ENCODE data around the gene GRID1. TPM values are rescaled to one million over a fixed set of nuclear protein-coding genes. Genes with fewer than 3 reads are reported as not detected.

Gene GRID1
- total RNA-seq, 4 donors from 2014 or later: 0.88 to 7.3 (median 4.1) TPM

- Histone ChIP-seq H3K36me3 (no peaks in the 10 kb centered on the region), H3K4me1 (no peaks in the 10 kb centered on the region), H3K4me3 (no peak overlapping the region), H3K9me3 (no peaks in the 10 kb centered on the region), H3K27me3 (no peaks in the 10 kb centered on the region), H3K27ac (no peak overlapping the region)
- intact Hi-C loops (cut with DNase I; ENCODE audit: low total_unique reads): no loop called here
- DNase-seq: no peak
- TF ChIP-seq CTCF (IDR thresholded peaks at IDR 0.05): no peak
- TF ChIP-seq POLR2A (IDR thresholded peaks at IDR 0.05): no peak
Observed at GRCh38 chr10:85764108-85764507, 602.5 kb downstream of the GRID1 start.

GRCh38 chr10:85761906-85762445 lies 604.6 kb downstream of the GRID1 start:
- Histone ChIP-seq H3K36me3 (no peaks in the 10 kb centered on the region), H3K9me3 (no peaks in the 10 kb centered on the region), H3K4me3 (no peak overlapping the region), H3K27me3 (no peaks in the 10 kb centered on the region), H3K4me1 (no peaks in the 10 kb centered on the region), H3K27ac (no peak overlapping the region)
- no peak for DNase-seq
- TF ChIP-seq CTCF (IDR thresholded peaks at IDR 0.05) (no peak), POLR2A (IDR thresholded peaks at IDR 0.05) (no peak)
- intact Hi-C loops (cut with DNase I; ENCODE audit: low total_unique reads): no loop called here

GRCh38 chr10:85741626-85742300 lies 624.8 kb downstream of the GRID1 start:
- intact Hi-C loops (cut with DNase I; ENCODE audit: low total_unique reads): no loop called here
- DNase-seq: no peak
- Histone ChIP-seq H3K4me1 (no peaks in the 10 kb centered on the region), H3K4me3 (no peak overlapping the region), H3K27ac (no peak overlapping the region), H3K9me3 (no peaks in the 10 kb centered on the region), H3K27me3 (no peaks in the 10 kb centered on the region), H3K36me3 (no peaks in the 10 kb centered on the region)
- TF ChIP-seq CTCF (IDR thresholded peaks at IDR 0.05) (no peak), POLR2A (IDR thresholded peaks at IDR 0.05) (no peak)

GRCh38 chr10:85735997-85736396 lies 630.6 kb downstream of the GRID1 start:
- no peak for DNase-seq
- H3K27me3 ChIP-seq: no peaks in the 10 kb centered on the region

More at GRCh38 chr10:85735997-85736396, 630.6 kb downstream of the GRID1 start:
- intact Hi-C loops (cut with DNase I; ENCODE audit: low total_unique reads): no loop called here
- Histone ChIP-seq H3K4me1 (no peaks in the 10 kb centered on the region), H3K9me3 (no peaks in the 10 kb centered on the region), H3K4me3 (no peak overlapping the region), H3K36me3 (no peaks in the 10 kb centered on the region), H3K27ac (no peak overlapping the region)
- TF ChIP-seq CTCF (IDR thresholded peaks at IDR 0.05) (no peak), POLR2A (IDR thresholded peaks at IDR 0.05) (no peak)
